ENCODE measurements around the gene COX4I2.
"Not testable (repeated sequence)": the region's sequence is repeated elsewhere in the genome, so short reads cannot be mapped to it uniquely, and the experiment has no call there.

The COX4I2 gene

GRCh38 chr20:31637660-31638059 is at the start of gene COX4I2:
TSS of gene COX4I2 (plus strand) at chr20:31637912. CDS start at chr20:31639018, 1,106 bp downstream.
- Histone ChIP-seq H3K27me3 (ENCODE audit: control insufficient read depth in 1 of 2, insufficient read depth in 2 of 2, low read length in 2 of 2) (no peaks in the 10 kb centered on the region), H3K9ac (ENCODE audit: low read depth in 1 of 2, low read length in 2 of 2) (no peak within 1 kb of the TSS), H3K4me1 (ENCODE audit: control insufficient read depth in 1 of 2, insufficient read depth in 2 of 2, low read length in 2 of 2) (no peaks in the 10 kb centered on the region), H3K9me3 (ENCODE audit: control insufficient read depth in 1 of 2, low read length in 2 of 2) (no peaks in the 10 kb centered on the region), H3K27ac (ENCODE audit: low read depth, low read length) (no peak within 1 kb of the TSS), H3K36me3 (ENCODE audit: control insufficient read depth in 1 of 2, insufficient read depth in 2 of 2, low read length in 2 of 2) (no peaks in the 10 kb centered on the region), H3K4me3 (ENCODE audit: low read depth in 1 of 2, low read length in 2 of 2) (no peak within 1 kb of the TSS)

GRCh38 chr20:31590717-31591225 is 46.9 kb upstream of the COX4I2 start:
- H3K4me1 ChIP-seq (ENCODE audit: control insufficient read depth in 1 of 2, insufficient read depth in 2 of 2, low read length in 2 of 2) = peaks cover 20 to 24% of the 10 kb centered on the region in 2 donors
- H3K27ac ChIP-seq (ENCODE audit: low read depth, low read length) = no peak overlapping the region
- no peaks in the 10 kb centered on the region for H3K9me3 ChIP-seq (ENCODE audit: control insufficient read depth in 1 of 2, low read length in 2 of 2)
- no peaks in the 10 kb centered on the region for H3K27me3 ChIP-seq (ENCODE audit: control insufficient read depth in 1 of 2, insufficient read depth in 2 of 2, low read length in 2 of 2)
- no peak overlapping the region for H3K4me3 ChIP-seq (ENCODE audit: low read depth in 1 of 2, low read length in 2 of 2)
- no peak overlapping the region for H3K9ac ChIP-seq (ENCODE audit: low read depth in 1 of 2, low read length in 2 of 2)
- no peaks in the 10 kb centered on the region for H3K36me3 ChIP-seq (ENCODE audit: control insufficient read depth in 1 of 2, insufficient read depth in 2 of 2, low read length in 2 of 2)

DNA sequence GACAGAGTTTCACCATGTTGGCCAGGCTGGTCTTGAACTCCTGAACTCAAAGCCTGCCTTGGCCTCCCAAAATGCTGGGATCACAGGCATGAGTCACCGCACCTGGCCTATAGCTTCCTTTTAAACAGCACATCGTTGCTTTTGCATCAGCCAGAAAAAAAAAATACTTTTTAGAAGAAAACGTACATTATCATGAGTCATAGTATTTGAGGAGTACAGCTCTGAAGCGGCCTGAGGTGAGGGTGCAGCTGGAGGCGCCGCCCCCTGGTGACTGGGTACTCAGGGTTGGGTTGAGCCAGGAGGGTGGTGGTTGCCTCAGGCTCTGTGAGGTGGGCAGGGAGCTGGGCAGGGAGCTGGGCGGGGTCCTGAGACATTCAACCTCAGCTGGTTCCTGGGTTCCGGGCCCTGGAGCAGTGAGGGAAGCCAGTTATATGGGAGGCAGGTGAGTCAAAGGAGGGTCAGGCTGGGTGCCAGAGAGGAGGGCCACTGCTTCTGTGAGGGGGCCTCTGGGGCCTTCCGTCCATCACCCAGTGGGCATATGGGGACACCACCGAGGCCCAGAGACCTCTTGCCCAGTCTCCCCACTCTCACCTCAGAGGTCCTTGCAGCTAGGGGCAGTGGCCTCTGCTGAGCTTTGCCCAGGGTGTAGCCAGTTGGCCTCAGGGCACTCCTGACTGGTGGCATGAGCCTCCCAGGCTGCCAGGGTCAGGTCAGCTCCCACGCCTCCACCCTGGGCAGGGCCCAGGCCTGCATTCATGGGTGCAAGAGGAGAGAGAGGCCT is 44.3 kb upstream of the COX4I2 start:
- Histone ChIP-seq H3K27me3 (ENCODE audit: control insufficient read depth in 1 of 2, insufficient read depth in 2 of 2, low read length in 2 of 2) (no peaks in the 10 kb centered on the region), H3K9ac (ENCODE audit: low read depth in 1 of 2, low read length in 2 of 2) (peak overlapping the region; percentile 45 to 51), H3K36me3 (ENCODE audit: control insufficient read depth in 1 of 2, insufficient read depth in 2 of 2, low read length in 2 of 2) (no peaks in the 10 kb centered on the region), H3K9me3 (ENCODE audit: control insufficient read depth in 1 of 2, low read length in 2 of 2) (no peaks in the 10 kb centered on the region), H3K27ac (ENCODE audit: low read depth, low read length) (peak overlapping the region; percentile 93), H3K4me3 (ENCODE audit: low read depth in 1 of 2, low read length in 2 of 2) (peak overlapping the region in 1 of 2 donors; percentile 13), H3K4me1 (ENCODE audit: control insufficient read depth in 1 of 2, insufficient read depth in 2 of 2, low read length in 2 of 2) (peaks cover 27 to 34% of the 10 kb centered on the region in 2 donors)

DNA sequence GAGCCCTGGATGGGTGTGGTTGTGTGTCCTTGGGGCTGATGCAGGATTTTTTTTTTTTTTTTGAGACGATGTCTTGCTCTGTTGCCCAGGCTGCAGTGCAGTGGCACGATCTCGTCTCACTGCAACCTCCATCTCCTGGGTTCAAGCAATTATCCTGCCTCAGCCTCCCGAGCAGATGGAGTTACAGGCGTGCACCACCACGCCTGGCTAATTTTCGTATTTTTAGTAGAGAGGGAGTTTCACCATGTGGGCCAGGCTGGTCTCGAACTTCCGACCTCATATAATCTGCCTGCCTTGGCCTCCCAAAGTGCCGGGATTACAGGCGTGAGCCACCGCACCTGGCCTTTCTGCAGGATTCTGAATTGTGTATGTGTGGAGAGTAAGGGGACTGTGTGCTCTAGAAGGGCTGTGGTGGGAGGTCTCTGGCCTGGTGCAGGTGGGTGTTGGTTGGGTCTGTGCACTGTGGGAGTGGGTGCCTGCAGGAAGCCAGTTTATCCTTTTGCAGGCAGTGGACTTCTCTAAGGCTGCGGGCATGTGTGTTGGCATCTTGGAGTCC is 43.6 kb upstream of the COX4I2 start:
- Histone ChIP-seq H3K9ac (ENCODE audit: low read depth in 1 of 2, low read length in 2 of 2) (peak overlapping the region; percentile 16 to 45), H3K4me1 (ENCODE audit: control insufficient read depth in 1 of 2, insufficient read depth in 2 of 2, low read length in 2 of 2) (peaks cover 27 to 34% of the 10 kb centered on the region in 2 donors), H3K27me3 (ENCODE audit: control insufficient read depth in 1 of 2, insufficient read depth in 2 of 2, low read length in 2 of 2) (no peaks in the 10 kb centered on the region), H3K27ac (ENCODE audit: low read depth, low read length) (peak overlapping the region; percentile 93), H3K36me3 (ENCODE audit: control insufficient read depth in 1 of 2, insufficient read depth in 2 of 2, low read length in 2 of 2) (no peaks in the 10 kb centered on the region), H3K4me3 (ENCODE audit: low read depth in 1 of 2, low read length in 2 of 2) (peak overlapping the region; percentile 45 to 52), H3K9me3 (ENCODE audit: control insufficient read depth in 1 of 2, low read length in 2 of 2) (no peaks in the 10 kb centered on the region)

DNA sequence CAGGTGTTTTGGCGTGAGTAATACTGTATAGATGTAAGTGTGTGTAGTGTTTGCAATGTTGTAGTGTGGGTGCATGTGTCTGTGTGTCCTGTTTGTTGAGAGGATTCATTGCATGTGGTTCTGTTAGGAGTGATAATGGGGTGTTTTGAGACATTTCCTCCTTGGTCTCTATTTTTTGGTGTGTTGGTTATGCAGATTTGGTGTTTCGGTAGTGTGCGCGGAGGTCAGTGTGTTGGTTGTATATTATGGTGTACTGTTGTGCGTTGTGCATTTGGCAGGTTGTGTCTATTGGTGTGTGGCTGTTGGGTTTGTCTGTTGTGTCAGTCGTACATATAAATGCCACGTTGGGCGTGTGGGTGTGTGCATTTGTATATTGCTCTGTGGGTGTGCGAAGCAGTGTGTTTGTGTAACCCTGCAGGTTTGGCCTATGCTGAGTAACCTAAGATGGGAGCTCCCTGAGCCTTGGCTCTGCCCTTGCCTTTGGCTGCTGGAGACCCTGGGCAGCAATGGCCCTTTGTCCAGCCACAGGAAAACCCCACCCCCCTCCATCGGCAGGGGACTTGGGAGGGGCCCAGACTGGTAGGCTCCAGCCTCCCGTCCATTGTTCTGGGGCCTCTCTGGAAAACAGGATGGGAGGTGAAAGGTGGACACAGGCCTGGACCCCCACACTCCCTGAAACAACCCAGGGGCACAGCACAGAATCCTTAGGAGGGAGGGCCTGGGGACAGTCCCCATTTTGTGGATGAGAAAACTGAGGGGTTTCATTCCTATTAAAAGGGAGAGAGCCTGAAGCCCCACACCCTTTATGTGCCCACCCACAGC is 42.9 kb upstream of the COX4I2 start:
- peaks cover 27 to 34% of the 10 kb centered on the region in 2 donors for H3K4me1 ChIP-seq (ENCODE audit: control insufficient read depth in 1 of 2, insufficient read depth in 2 of 2, low read length in 2 of 2)
- H3K9ac ChIP-seq (ENCODE audit: low read depth in 1 of 2, low read length in 2 of 2) = peak overlapping the region; percentile 35 to 45
- peak overlapping the region; percentile 93 for H3K27ac ChIP-seq (ENCODE audit: low read depth, low read length)
- H3K27me3 ChIP-seq (ENCODE audit: control insufficient read depth in 1 of 2, insufficient read depth in 2 of 2, low read length in 2 of 2) = no peaks in the 10 kb centered on the region
- H3K36me3 ChIP-seq (ENCODE audit: control insufficient read depth in 1 of 2, insufficient read depth in 2 of 2, low read length in 2 of 2) = no peaks in the 10 kb centered on the region
- no peaks in the 10 kb centered on the region for H3K9me3 ChIP-seq (ENCODE audit: control insufficient read depth in 1 of 2, low read length in 2 of 2)
- peak overlapping the region; percentile 45 to 52 for H3K4me3 ChIP-seq (ENCODE audit: low read depth in 1 of 2, low read length in 2 of 2)

DNA sequence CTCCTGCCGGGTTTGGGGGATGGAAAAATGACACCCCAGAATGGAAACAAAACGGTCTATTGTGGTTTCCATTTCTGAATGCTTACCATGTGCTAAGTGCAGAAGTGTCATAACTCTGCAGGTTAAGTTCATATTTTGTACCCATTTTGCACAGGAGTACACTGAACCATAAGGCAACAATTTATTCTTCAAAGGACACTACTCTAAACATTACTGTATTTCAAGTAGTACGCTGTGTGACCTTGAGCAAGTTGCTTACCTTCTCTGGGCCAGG is 42.4 kb upstream of the COX4I2 start:
- Histone ChIP-seq H3K4me1 (ENCODE audit: control insufficient read depth in 1 of 2, insufficient read depth in 2 of 2, low read length in 2 of 2) (peaks cover 27 to 34% of the 10 kb centered on the region in 2 donors), H3K9me3 (ENCODE audit: control insufficient read depth in 1 of 2, low read length in 2 of 2) (no peaks in the 10 kb centered on the region), H3K4me3 (ENCODE audit: low read depth in 1 of 2, low read length in 2 of 2) (peak overlapping the region in 1 of 2 donors; percentile 16), H3K27me3 (ENCODE audit: control insufficient read depth in 1 of 2, insufficient read depth in 2 of 2, low read length in 2 of 2) (no peaks in the 10 kb centered on the region), H3K27ac (ENCODE audit: low read depth, low read length) (peak overlapping the region; percentile 76), H3K9ac (ENCODE audit: low read depth in 1 of 2, low read length in 2 of 2) (peak overlapping the region; percentile 35 to 62), H3K36me3 (ENCODE audit: control insufficient read depth in 1 of 2, insufficient read depth in 2 of 2, low read length in 2 of 2) (no peaks in the 10 kb centered on the region)

- Histone ChIP-seq H3K27ac (ENCODE audit: low read depth, low read length) (peak overlapping the region; percentile 76), H3K9ac (ENCODE audit: low read depth in 1 of 2, low read length in 2 of 2) (peak overlapping the region; percentile 43 to 62), H3K4me3 (ENCODE audit: low read depth in 1 of 2, low read length in 2 of 2) (peak overlapping the region; percentile 16 to 25), H3K9me3 (ENCODE audit: control insufficient read depth in 1 of 2, low read length in 2 of 2) (no peaks in the 10 kb centered on the region), H3K36me3 (ENCODE audit: control insufficient read depth in 1 of 2, insufficient read depth in 2 of 2, low read length in 2 of 2) (no peaks in the 10 kb centered on the region), H3K27me3 (ENCODE audit: control insufficient read depth in 1 of 2, insufficient read depth in 2 of 2, low read length in 2 of 2) (no peaks in the 10 kb centered on the region), H3K4me1 (ENCODE audit: control insufficient read depth in 1 of 2, insufficient read depth in 2 of 2, low read length in 2 of 2) (peaks cover 27 to 34% of the 10 kb centered on the region in 2 donors)
Measured at GRCh38 chr20:31595654-31596411, 41.9 kb upstream of the COX4I2 start.

- H3K27me3 ChIP-seq (ENCODE audit: control insufficient read depth in 1 of 2, insufficient read depth in 2 of 2, low read length in 2 of 2); H3K4me3 ChIP-seq (ENCODE audit: low read depth in 1 of 2, low read length in 2 of 2); H3K9me3 ChIP-seq (ENCODE audit: control insufficient read depth in 1 of 2, low read length in 2 of 2); H3K36me3 ChIP-seq (ENCODE audit: control insufficient read depth in 1 of 2, insufficient read depth in 2 of 2, low read length in 2 of 2): not testable (repeated sequence)
- peaks cover 27 to 34% of the 10 kb centered on the region in 2 donors for H3K4me1 ChIP-seq (ENCODE audit: control insufficient read depth in 1 of 2, insufficient read depth in 2 of 2, low read length in 2 of 2)
- H3K9ac ChIP-seq (ENCODE audit: low read depth in 1 of 2, low read length in 2 of 2) = peak overlapping the region; percentile 43 to 62
- peak overlapping the region; percentile 76 for H3K27ac ChIP-seq (ENCODE audit: low read depth, low read length)
Measured at GRCh38 chr20:31596412-31596715, 41.3 kb upstream of the COX4I2 start.

DNA sequence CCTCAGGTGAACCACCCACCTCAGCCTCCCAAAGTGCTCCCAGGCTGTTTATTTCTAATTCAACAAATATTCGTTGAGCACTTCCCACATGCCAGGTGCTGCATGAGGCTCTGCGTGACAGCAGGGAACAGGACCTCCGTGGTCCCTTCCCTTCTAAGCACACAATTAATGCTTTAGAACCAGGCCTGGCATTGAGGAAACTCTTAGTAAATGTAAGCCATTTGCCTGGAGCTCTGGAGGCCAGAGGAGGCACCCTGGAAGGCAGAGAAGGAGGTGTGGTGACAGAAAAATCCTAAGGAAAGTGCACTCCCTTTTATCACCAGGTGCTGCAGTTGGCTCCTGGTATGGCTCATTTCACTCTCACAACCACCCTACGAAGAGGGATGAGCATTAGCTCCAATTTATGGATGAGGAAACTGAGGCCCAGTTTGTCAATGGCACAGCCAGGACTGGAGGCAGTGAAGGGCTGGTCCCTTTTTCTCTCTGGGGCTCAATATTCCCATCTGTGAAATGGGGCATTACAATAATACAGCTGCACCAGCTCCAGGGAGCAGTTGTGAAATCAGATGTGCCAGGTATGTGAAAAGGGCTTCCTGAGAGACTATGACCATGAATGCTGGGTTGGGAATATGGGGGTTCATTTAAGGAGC is 40.8 kb upstream of the COX4I2 start:
- no peak overlapping the region for H3K27ac ChIP-seq (ENCODE audit: low read depth, low read length)
- no peaks in the 10 kb centered on the region for H3K9me3 ChIP-seq (ENCODE audit: control insufficient read depth in 1 of 2, low read length in 2 of 2)
- no peak overlapping the region for H3K4me3 ChIP-seq (ENCODE audit: low read depth in 1 of 2, low read length in 2 of 2)
- H3K27me3 ChIP-seq (ENCODE audit: control insufficient read depth in 1 of 2, insufficient read depth in 2 of 2, low read length in 2 of 2) = no peaks in the 10 kb centered on the region
- H3K36me3 ChIP-seq (ENCODE audit: control insufficient read depth in 1 of 2, insufficient read depth in 2 of 2, low read length in 2 of 2) = no peaks in the 10 kb centered on the region
- peaks cover 27 to 34% of the 10 kb centered on the region in 2 donors for H3K4me1 ChIP-seq (ENCODE audit: control insufficient read depth in 1 of 2, insufficient read depth in 2 of 2, low read length in 2 of 2)
- no peak overlapping the region for H3K9ac ChIP-seq (ENCODE audit: low read depth in 1 of 2, low read length in 2 of 2)
